HepG2 (cell line): Measurements from ENCODE around the gene LDB2. TPM values are rescaled to one million over a fixed set of nuclear protein-coding genes. Genes with fewer than 3 reads are reported as not detected.

Experiments
- ATAC-seq: fragments of 200-7000 bp; cut with Tn5 transposase; 3 replicates; pipeline ENCODE4 v1.9.1; 2020; ENCODE audit warnings: mild to moderate bottlenecking, moderate library complexity
- BruUV-seq: library from RNA; stranded (reverse); fragments of 400-500 nt; replicated peaks from 2 replicates; lab custom pipeline; 2021; lab: Mats Ljungman, UMichigan
- CTCF ChIA-PET: fragments of 300-600 bp; formaldehyde crosslinking; extraction: SDS; loops from one replicate; lab custom pipeline; 2021; ENCODE audit warnings: low total read pairs, inconsistent platforms, low intra/inter-chr PET ratio; lab: Yijun Ruan, JAX
- POLR2A ChIA-PET: fragments of 350-600 bp; sonication (Branson Sonifier 250); formaldehyde crosslinking; loops from one replicate; lab custom pipeline; 2020; ENCODE audit warnings: antibody characterized with exemption, inconsistent platforms; lab: Yijun Ruan, JAX
- DNase-seq: peaks from one replicate; pipeline ENCODE4 v3.0.0-alpha.2; 2015; ENCODE audit warnings: low spot score
- FAIRE-seq: peaks from 3 replicates; lab custom pipeline; 2011; peaks lifted over from hg19 to GRCh38; lab: Jason Lieb, UNC
- H2AFZ ChIP-seq: one replicate; pipeline ENCODE4 v1.6.1; 2011; ENCODE audit warnings: low read length, inconsistent platforms
- H3K27ac ChIP-seq: fragments of 300-600 bp; 3 replicates; pipeline ENCODE4 v1.8.0; 2011; ENCODE audit warnings: mixed run types, mild to moderate bottlenecking, mixed read lengths, low read length, inconsistent platforms; ENCODE audit not compliant: insufficient read depth; ENCODE audit errors: extremely low read length
- H3K27me3 ChIP-seq, 2 experiments: fragments of 200-600 bp in 1 of 2; 2 replicates in 1 of 2; 3 replicates in 1 of 2; pipeline versions ENCODE4 v1.6.0 to v1.8.0; 2011; ENCODE audit warnings: low read length in 2 of 2, mild to moderate bottlenecking in 2 of 2, moderate library complexity in 2 of 2, inconsistent platforms in 1 of 2; ENCODE audit not compliant: insufficient read depth in 2 of 2, control insufficient read depth in 1 of 2
- H3K36me3 ChIP-seq, 2 experiments: fragments of 200-600 bp in 1 of 2; replicated peaks in 1 of 2; 2 replicates in 1 of 2; 3 replicates in 1 of 2; pipeline versions ENCODE4 v1.5.1 to v1.8.0; 2011; ENCODE audit warnings: low read length in 2 of 2, inconsistent platforms in 1 of 2; ENCODE audit not compliant: insufficient read depth in 2 of 2, control insufficient read depth in 1 of 2
- H3K4me1 ChIP-seq: 2 replicates; pipeline ENCODE4 v1.5.1; 2012; ENCODE audit warnings: low read length, inconsistent platforms; ENCODE audit not compliant: insufficient read depth
- H3K4me2 ChIP-seq: 2 replicates; pipeline ENCODE4 v1.6.0; 2011; ENCODE audit warnings: low read depth, low read length, inconsistent platforms
- H3K4me3 ChIP-seq, 3 experiments: fragments of 200-600 bp in 1 of 3; sonication (generic), shearing (Covaris generic) in 1 of 3; replicated peaks in 1 of 3; 2 replicates each; pipeline ENCODE4 v1.5.1; 2011 to 2016; ENCODE audit warnings: low read length in 3 of 3, inconsistent platforms in 2 of 3, low read depth in 2 of 3, mild to moderate bottlenecking in 2 of 3, control low read depth in 1 of 3, mixed read lengths in 1 of 3; ENCODE audit not compliant: insufficient read depth in 1 of 3
- H3K79me2 ChIP-seq: one replicate; pipeline ENCODE4 v1.6.1; 2011; ENCODE audit warnings: low read length, inconsistent platforms; ENCODE audit not compliant: insufficient read depth
- H3K9ac ChIP-seq: 2 replicates; pipeline ENCODE4 v1.6.0; 2011; ENCODE audit warnings: mild to moderate bottlenecking, low read depth, low read length, inconsistent platforms; ENCODE audit not compliant: insufficient read depth
- H3K9me3 ChIP-seq: 2 replicates; pipeline ENCODE4 v1.5.1; 2012; ENCODE audit warnings: mild to moderate bottlenecking, low read length
- H4K20me1 ChIP-seq: 2 replicates; pipeline ENCODE4 v1.6.0; 2011; ENCODE audit warnings: inconsistent platforms, mild to moderate bottlenecking, low read length, moderate library complexity; ENCODE audit not compliant: insufficient read depth
- AHR ChIP-seq: IDR thresholded peaks from 2 replicates; pipeline ENCODE4 v1.6.1; 2018; ENCODE audit warnings: missing genetic modification reagents, missing compliant biosample characterization
- FOXC1 ChIP-seq: sonication (generic); formaldehyde crosslinking; IDR thresholded peaks from 2 replicates; pipeline ENCODE4 v1.8.0; 2022; ENCODE audit warnings: mild to moderate bottlenecking, missing genetic modification reagents, borderline replicate concordance
- IKZF4 ChIP-seq: sonication (generic); formaldehyde crosslinking; IDR thresholded peaks from 2 replicates; pipeline ENCODE4 v1.5.1; 2020; ENCODE audit warnings: borderline replicate concordance, mild to moderate bottlenecking, low read depth, missing genetic modification reagents; ENCODE audit errors: not compliant biosample characterization
- KLF6 ChIP-seq: IDR thresholded peaks from 2 replicates; pipeline ENCODE4 v1.8.0; 2016; ENCODE audit warnings: missing biosample characterization, missing genetic modification reagents
- SPEN ChIP-seq: sonication (generic); formaldehyde crosslinking; IDR thresholded peaks from 2 replicates; pipeline ENCODE4 v1.5.1; 2020; ENCODE audit warnings: low read depth, mild to moderate bottlenecking, missing genetic modification reagents
- STAG1 ChIP-seq: sonication (generic); formaldehyde crosslinking; IDR thresholded peaks from 2 replicates; pipeline ENCODE4 v1.4.0; 2020; ENCODE audit warnings: missing genetic modification reagents
- ZNF24 ChIP-seq: fragments of 450-650 bp; IDR thresholded peaks from 2 replicates; pipeline ENCODE4 v1.6.1; 2017; ENCODE audit warnings: antibody characterized with exemption, mild to moderate bottlenecking
- ZNF282 ChIP-seq: fragments of 450-650 bp; IDR thresholded peaks from 2 replicates; pipeline ENCODE4 v1.6.1; 2018; ENCODE audit not compliant: partially characterized antibody
- WGBS: methylation state at CpG from one replicate; pipeline ENCODE4 v1.1.6; 2017; ENCODE audit warnings: low lambda C conversion rate; 5-methylcytosine and 5-hydroxymethylcytosine counted together
- in situ Hi-C: cut with HindIII; loops from 2 replicates; pipeline ENCODE4 v1.10.0; 2017; ENCODE audit warnings: low pct_unique_long_range_greater_than_20kb; ENCODE audit not compliant: extremely low pct_ligation_motif_present
- intact Hi-C: fragments of 100-400 bp; cut with micrococcal nuclease; formaldehyde crosslinking; loops from one replicate; pipeline ENCODE4 v1.10.0; 2022; ENCODE audit not compliant: unreplicated experiment
- polyA plus RNA-seq, 8 experiments: library from polyadenylated mRNA; depleted of rRNA in 3 of 8; stranded (reverse) in 7 of 8; unstranded in 1 of 8; fragments of >200 nt; fragmentation: Illumina TruSeq in 4 of 8; extraction: Trizol in 4 of 8; gene quantifications; 2 replicates each; pipeline versions ENCODE4 v1.2.1 to v1.2.3, GENCODE V29; 2011 to 2016; ENCODE audit warnings: low read depth in 4 of 8, missing spikeins in 1 of 8, mixed read lengths in 1 of 8; ENCODE audit not compliant: insufficient read depth in 1 of 8
- total RNA-seq, 5 experiments: library from RNA; depleted of rRNA; stranded (reverse); fragments of >200 nt; fragmentation: Illumina TruSeq; extraction: Trizol; gene quantifications; 2 replicates each; pipeline ENCODE4 v1.2.3, GENCODE V29; 2016; ENCODE audit warnings: low read depth in 1 of 5
- TF ChIP-seq, protein P1 (sequence below): sonication (generic); formaldehyde crosslinking; IDR thresholded peaks from 2 replicates; pipeline ENCODE4 v1.5.0; 2020; ENCODE audit warnings: mild to moderate bottlenecking, missing genetic modification reagents, moderate library complexity
- TF ChIP-seq, protein P2 (sequence below): sonication (generic); formaldehyde crosslinking; IDR thresholded peaks from 2 replicates; pipeline ENCODE4; 2020; ENCODE audit warnings: missing genetic modification reagents, mild to moderate bottlenecking, borderline replicate concordance
- TF ChIP-seq, protein P3 (sequence below): sonication (generic); formaldehyde crosslinking; IDR thresholded peaks from 2 replicates; pipeline ENCODE4 v1.5.0; 2020; ENCODE audit warnings: missing genetic modification reagents

Gene LDB2
- total and polyA plus RNA-seq, 2 of the 13 experiments (the other 11 are each of a cell fraction or from before 2014, with no cell fraction given) = not detected

DNA sequence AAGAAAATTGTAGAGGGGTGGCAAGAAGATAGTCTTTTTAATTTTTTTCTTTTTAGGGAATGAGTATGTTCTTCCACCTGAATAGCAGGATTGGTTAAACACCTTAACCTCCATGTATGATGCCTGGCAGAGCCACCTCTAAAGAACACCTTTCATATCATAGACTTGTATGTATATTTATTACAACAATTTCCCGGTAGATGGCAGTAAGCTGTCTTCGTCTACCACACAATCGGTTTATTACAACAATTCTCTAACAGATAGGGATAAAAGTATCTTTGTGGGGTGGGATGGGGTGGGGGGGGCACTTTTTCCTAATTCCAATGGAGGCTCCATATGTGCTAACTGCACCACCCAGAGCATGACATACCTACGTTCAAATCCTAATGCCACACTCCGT lies 255.5 kb downstream of the LDB2 start:
- Histone ChIP-seq H3K27ac (no peak overlapping the region), H3K27me3 (no peaks in the 10 kb centered on the region), H3K9ac (no peak overlapping the region)
- ATAC-seq = peak; percentile 53; the same call in 1 of the 3 replicates
- TF ChIP-seq, protein P1, sequence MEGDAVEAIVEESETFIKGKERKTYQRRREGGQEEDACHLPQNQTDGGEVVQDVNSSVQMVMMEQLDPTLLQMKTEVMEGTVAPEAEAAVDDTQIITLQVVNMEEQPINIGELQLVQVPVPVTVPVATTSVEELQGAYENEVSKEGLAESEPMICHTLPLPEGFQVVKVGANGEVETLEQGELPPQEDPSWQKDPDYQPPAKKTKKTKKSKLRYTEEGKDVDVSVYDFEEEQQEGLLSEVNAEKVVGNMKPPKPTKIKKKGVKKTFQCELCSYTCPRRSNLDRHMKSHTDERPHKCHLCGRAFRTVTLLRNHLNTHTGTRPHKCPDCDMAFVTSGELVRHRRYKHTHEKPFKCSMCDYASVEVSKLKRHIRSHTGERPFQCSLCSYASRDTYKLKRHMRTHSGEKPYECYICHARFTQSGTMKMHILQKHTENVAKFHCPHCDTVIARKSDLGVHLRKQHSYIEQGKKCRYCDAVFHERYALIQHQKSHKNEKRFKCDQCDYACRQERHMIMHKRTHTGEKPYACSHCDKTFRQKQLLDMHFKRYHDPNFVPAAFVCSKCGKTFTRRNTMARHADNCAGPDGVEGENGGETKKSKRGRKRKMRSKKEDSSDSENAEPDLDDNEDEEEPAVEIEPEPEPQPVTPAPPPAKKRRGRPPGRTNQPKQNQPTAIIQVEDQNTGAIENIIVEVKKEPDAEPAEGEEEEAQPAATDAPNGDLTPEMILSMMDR = peak; percentile 52
- TF ChIP-seq FOXC1 (CRISPR knock-in tag) = no peak
- peak; percentile 31; the same call in 1 of the 2 replicates for TF ChIP-seq STAG1 (CRISPR knock-in tag)
- TF ChIP-seq, all 625 proteins: peak for 2
- no peaks in the 10 kb centered on the region for H4K20me1 ChIP-seq
- no peak overlapping the region for H3K4me3 ChIP-seq
- no peak for FAIRE-seq
- H3K4me1 ChIP-seq = no peaks in the 10 kb centered on the region
- H3K36me3 ChIP-seq = no peaks in the 10 kb centered on the region
- ChIA-PET CTCF (no interaction called here), POLR2A (no interaction called here)
- H3K79me2 ChIP-seq = no peaks in the 10 kb centered on the region
- in situ Hi-C loops = loop anchor here (5.0 kb wide), 1 partner anchor 684 kb away; no protein-coding TSS in a partner anchor
- intact Hi-C loops = loop anchor here (1.0 kb wide), 1 partner anchor 273 kb away; no protein-coding TSS in a partner anchor
- H3K4me2 ChIP-seq = no peak overlapping the region
- peak; percentile 7 for DNase-seq
- no peaks in the 10 kb centered on the region for H3K9me3 ChIP-seq
- H2AFZ ChIP-seq = no peak overlapping the region
- BruUV-seq = no TSS peak
- WGBS = 15% methylated on average over 5 of the region's 5 CpGs

DNA sequence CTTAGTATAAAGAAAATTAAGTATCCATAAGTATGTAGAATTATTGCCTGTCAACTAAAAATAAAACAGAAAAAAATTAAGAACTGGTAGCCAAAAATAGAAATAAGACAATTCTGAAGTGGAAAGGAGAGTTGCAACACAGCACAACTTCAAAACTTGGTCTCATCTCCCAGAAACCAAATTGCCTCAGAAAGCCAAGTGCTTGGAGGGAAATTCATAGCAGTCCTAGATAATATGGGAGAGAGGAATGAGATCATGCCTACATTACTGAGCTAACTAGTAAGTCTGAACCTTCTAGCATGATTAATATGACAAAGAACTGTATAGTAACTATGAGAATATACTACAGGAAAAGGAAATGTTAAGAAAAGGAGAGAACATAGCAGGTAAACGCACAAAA lies 256.5 kb downstream of the LDB2 start:
- Histone ChIP-seq H4K20me1 (no peaks in the 10 kb centered on the region), H3K27ac (no peak overlapping the region), H3K4me3 (no peak overlapping the region), H3K79me2 (no peaks in the 10 kb centered on the region), H3K4me1 (no peaks in the 10 kb centered on the region), H3K27me3 (0 out of 5 replicates have a peak, but pooled peaks cover 0 to 1% of the 10 kb centered on the region in 2 experiments), H3K9me3 (no peaks in the 10 kb centered on the region), H2AFZ (no peak overlapping the region), H3K36me3 (no peaks in the 10 kb centered on the region), H3K9ac (no peak overlapping the region), H3K4me2 (no peak overlapping the region)
- WGBS = 3% methylated on average over 1 of the region's 1 CpG
- no peak for DNase-seq
- no TSS peak for BruUV-seq
- intact Hi-C loops (no loop called here), in situ Hi-C loops (loop anchor here (5.0 kb wide), 1 partner anchor 685 kb away; no protein-coding TSS in a partner anchor)
- no peak for ATAC-seq
- ChIA-PET CTCF (no interaction called here), POLR2A (no interaction called here)
- no peak for FAIRE-seq
- TF ChIP-seq SPEN (CRISPR knock-in tag) (no peak), ZNF24 (no peak), KLF6 (CRISPR knock-in tag) (no peak), AHR (CRISPR knock-in tag) (no peak), IKZF4 (CRISPR knock-in tag) (no peak), ZNF282 (no peak)
- TF ChIP-seq, protein P2, sequence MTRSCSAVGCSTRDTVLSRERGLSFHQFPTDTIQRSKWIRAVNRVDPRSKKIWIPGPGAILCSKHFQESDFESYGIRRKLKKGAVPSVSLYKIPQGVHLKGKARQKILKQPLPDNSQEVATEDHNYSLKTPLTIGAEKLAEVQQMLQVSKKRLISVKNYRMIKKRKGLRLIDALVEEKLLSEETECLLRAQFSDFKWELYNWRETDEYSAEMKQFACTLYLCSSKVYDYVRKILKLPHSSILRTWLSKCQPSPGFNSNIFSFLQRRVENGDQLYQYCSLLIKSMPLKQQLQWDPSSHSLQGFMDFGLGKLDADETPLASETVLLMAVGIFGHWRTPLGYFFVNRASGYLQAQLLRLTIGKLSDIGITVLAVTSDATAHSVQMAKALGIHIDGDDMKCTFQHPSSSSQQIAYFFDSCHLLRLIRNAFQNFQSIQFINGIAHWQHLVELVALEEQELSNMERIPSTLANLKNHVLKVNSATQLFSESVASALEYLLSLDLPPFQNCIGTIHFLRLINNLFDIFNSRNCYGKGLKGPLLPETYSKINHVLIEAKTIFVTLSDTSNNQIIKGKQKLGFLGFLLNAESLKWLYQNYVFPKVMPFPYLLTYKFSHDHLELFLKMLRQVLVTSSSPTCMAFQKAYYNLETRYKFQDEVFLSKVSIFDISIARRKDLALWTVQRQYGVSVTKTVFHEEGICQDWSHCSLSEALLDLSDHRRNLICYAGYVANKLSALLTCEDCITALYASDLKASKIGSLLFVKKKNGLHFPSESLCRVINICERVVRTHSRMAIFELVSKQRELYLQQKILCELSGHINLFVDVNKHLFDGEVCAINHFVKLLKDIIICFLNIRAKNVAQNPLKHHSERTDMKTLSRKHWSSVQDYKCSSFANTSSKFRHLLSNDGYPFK = no peak
- TF ChIP-seq, protein P3, sequence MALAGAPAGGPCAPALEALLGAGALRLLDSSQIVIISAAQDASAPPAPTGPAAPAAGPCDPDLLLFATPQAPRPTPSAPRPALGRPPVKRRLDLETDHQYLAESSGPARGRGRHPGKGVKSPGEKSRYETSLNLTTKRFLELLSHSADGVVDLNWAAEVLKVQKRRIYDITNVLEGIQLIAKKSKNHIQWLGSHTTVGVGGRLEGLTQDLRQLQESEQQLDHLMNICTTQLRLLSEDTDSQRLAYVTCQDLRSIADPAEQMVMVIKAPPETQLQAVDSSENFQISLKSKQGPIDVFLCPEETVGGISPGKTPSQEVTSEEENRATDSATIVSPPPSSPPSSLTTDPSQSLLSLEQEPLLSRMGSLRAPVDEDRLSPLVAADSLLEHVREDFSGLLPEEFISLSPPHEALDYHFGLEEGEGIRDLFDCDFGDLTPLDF (CRISPR knock-in tag) = no peak
